ENCODE measurements around the gene PHLDB2.

- TF ChIP-seq CTCF (IDR thresholded peaks at IDR 0.05) (no peak), POLR2AphosphoS5 (IDR thresholded peaks at IDR 0.05) (no peak)
Observed at GRCh38 chr3:111937871-111938270, 78.8 kb downstream of the PHLDB2 start.

Measured in breast epithelium (tissue), 3 donors.